GM23338 (cell line): ENCODE data around the gene KCNJ10. TPM values are rescaled to one million over a fixed set of nuclear protein-coding genes. Genes with fewer than 3 reads are reported as not detected.

Source experiments
- ATAC-seq: fragments of 200-7000 bp; cut with Tn5 transposase; 3 replicates; pipeline ENCODE4 v1.9.1; 2020
- DNase-seq: peaks from one replicate; pipeline ENCODE4 v3.0.0-alpha.2; 2015; ENCODE audit warnings: low spot score
- H2AFZ ChIP-seq: fragments of 200-600 bp; sonication (generic); 2 replicates; pipeline ENCODE4 v1.8.0; 2016; ENCODE audit warnings: antibody characterized with exemption, mild to moderate bottlenecking, moderate library complexity
- H3F3A ChIP-seq: fragments of 200-600 bp; sonication (generic); replicated peaks from 2 replicates; pipeline ENCODE4 v1.8.0; 2017; ENCODE audit warnings: antibody characterized with exemption, mixed run types, low read depth
- H3K27ac ChIP-seq: fragments of 200-600 bp; sonication (generic); 2 replicates; pipeline ENCODE4 v1.6.1; 2016; ENCODE audit warnings: low read depth
- H3K27me3 ChIP-seq: fragments of 200-600 bp; sonication (generic); 2 replicates; pipeline ENCODE4 v1.8.0; 2016; ENCODE audit warnings: mild to moderate bottlenecking, mixed run types, moderate library complexity; ENCODE audit not compliant: insufficient read depth
- H3K36me3 ChIP-seq: fragments of 200-600 bp; sonication (generic); 2 replicates; pipeline ENCODE4 v1.8.0; 2016; ENCODE audit warnings: mild to moderate bottlenecking; ENCODE audit not compliant: insufficient read depth
- H3K4me1 ChIP-seq: fragments of 200-600 bp; sonication (generic); 2 replicates; pipeline ENCODE4 v1.8.0; 2016; ENCODE audit warnings: mild to moderate bottlenecking, moderate library complexity; ENCODE audit not compliant: insufficient read depth
- H3K4me2 ChIP-seq: fragments of 200-600 bp; sonication (generic); 2 replicates; pipeline ENCODE4 v1.7.1; 2017; ENCODE audit warnings: mixed run types
- H3K4me3 ChIP-seq: fragments of 200-600 bp; sonication (generic); 2 replicates; pipeline ENCODE4 v1.6.1; 2016; ENCODE audit warnings: mixed run types
- H3K79me2 ChIP-seq: fragments of 200-600 bp; sonication (generic); replicated peaks from 2 replicates; pipeline ENCODE4 v1.8.0; 2017; ENCODE audit warnings: mild to moderate bottlenecking; ENCODE audit not compliant: insufficient read depth
- H3K9me2 ChIP-seq: fragments of 200-600 bp; sonication (generic); 2 replicates; pipeline ENCODE4 v1.8.0; 2017; ENCODE audit not compliant: insufficient read depth
- H4K20me1 ChIP-seq: fragments of 200-600 bp; sonication (generic); replicated peaks from 2 replicates; pipeline ENCODE4 v1.8.0; 2017; ENCODE audit warnings: mild to moderate bottlenecking; ENCODE audit not compliant: insufficient read depth
- H3K27ac Mint-ChIP-seq: 2 replicates; pipeline ENCODE4 v1.8.0; 2020; ENCODE audit warnings: inconsistent platforms, mild to moderate bottlenecking, moderate library complexity, mixed read lengths
- H3K27me3 Mint-ChIP-seq: 3 replicates; pipeline ENCODE4 v1.8.0; 2022; ENCODE audit warnings: low read depth, mild to moderate bottlenecking, moderate library complexity, mixed read lengths, inconsistent platforms; ENCODE audit not compliant: insufficient read depth, poor library complexity
- H3K36me3 Mint-ChIP-seq: 3 replicates; pipeline ENCODE4 v1.8.0; 2021; ENCODE audit warnings: low read depth, mild to moderate bottlenecking, inconsistent platforms, moderate library complexity, mixed read lengths
- H3K4me1 Mint-ChIP-seq: 3 replicates; pipeline ENCODE4 v1.8.0; 2020; ENCODE audit warnings: mild to moderate bottlenecking, inconsistent platforms, mixed read lengths
- H3K4me3 Mint-ChIP-seq: 3 replicates; pipeline ENCODE4 v1.8.0; 2021; ENCODE audit warnings: moderate library complexity, mild to moderate bottlenecking, inconsistent platforms, mixed read lengths
- H3K9me3 Mint-ChIP-seq: 3 replicates; pipeline ENCODE4 v1.8.0; 2020; ENCODE audit warnings: moderate library complexity, mild to moderate bottlenecking, inconsistent platforms, mixed read lengths
- CREB1 ChIP-seq: fragments of 250-450 bp; sonication (Bioruptor Pico); IDR thresholded peaks from 2 replicates; pipeline ENCODE4 v1.5.0; 2020; ENCODE audit warnings: low read depth, mild to moderate bottlenecking, moderate library complexity
- EZH2 ChIP-seq: fragments of 200-600 bp; sonication (generic); IDR thresholded peaks from one replicate; pipeline ENCODE4 v1.8.0; 2017; ENCODE audit warnings: antibody characterized with exemption, mild to moderate bottlenecking, low read depth; ENCODE audit not compliant: unreplicated experiment
- EZH2phosphoT487 ChIP-seq: fragments of 200-600 bp; sonication (generic); IDR thresholded peaks from one replicate; pipeline ENCODE4 v1.8.1; 2018; ENCODE audit warnings: antibody characterized with exemption; ENCODE audit not compliant: unreplicated experiment
- JUNB ChIP-seq: IDR thresholded peaks from one replicate; pipeline ENCODE4 v1.6.1; 2016; ENCODE audit warnings: antibody characterized with exemption; ENCODE audit not compliant: unreplicated experiment
- NANOG ChIP-seq: IDR thresholded peaks from 2 replicates; pipeline ENCODE4 v1.6.1; 2016; ENCODE audit warnings: antibody characterized with exemption, borderline replicate concordance
- POLR2AphosphoS5 ChIP-seq: IDR thresholded peaks from 2 replicates; pipeline ENCODE4 v1.6.1; 2016; ENCODE audit warnings: antibody characterized with exemption, low read depth
- STAT1 ChIP-seq: IDR thresholded peaks from one replicate; pipeline ENCODE4 v1.6.1; 2016; ENCODE audit warnings: antibody characterized with exemption; ENCODE audit not compliant: unreplicated experiment
- ZNF114 ChIP-seq: fragments of 250-450 bp; sonication (Bioruptor Pico); IDR thresholded peaks from 2 replicates; pipeline ENCODE4 v1.5.0; 2020; ENCODE audit warnings: mild to moderate bottlenecking, moderate library complexity
- ZNF331 ChIP-seq: fragments of 250-450 bp; sonication (Bioruptor Pico); IDR thresholded peaks from 2 replicates; pipeline ENCODE4 v1.5.0; 2020; ENCODE audit warnings: low read depth, mild to moderate bottlenecking, moderate library complexity
- polyA plus RNA-seq: library from polyadenylated mRNA; unstranded; fragments of >200 nt; fragmentation: Nextera tagmentation; extraction: Ambion mirVana; gene quantifications from 2 replicates; pipeline ENCODE4 v1.2.1, GENCODE V29; 2016
- total RNA-seq: library from RNA; depleted of rRNA; stranded (reverse); fragments of >200 nt; shearing (Covaris generic); gene quantifications from 2 replicates; pipeline ENCODE4 v1.2.3, GENCODE V29; 2014
- TF ChIP-seq, protein P1 (sequence below): IDR thresholded peaks from one replicate; pipeline ENCODE4 v1.6.1; 2018; ENCODE audit warnings: antibody characterized with exemption; ENCODE audit not compliant: unreplicated experiment
- TF ChIP-seq, protein P2 (sequence below), 2 experiments: fragments of 200-600 bp in 1 of 2; sonication (generic) in 1 of 2; conservative IDR thresholded peaks; 2 replicates each; pipeline versions ENCODE4 v1.5.1 to v1.6.1; 2016 to 2017; ENCODE audit warnings: antibody characterized with exemption in 2 of 2, low read depth in 2 of 2, mild to moderate bottlenecking in 2 of 2, moderate library complexity in 1 of 2
- TF ChIP-seq, protein P3 (sequence below): fragments of 250-450 bp; sonication (Bioruptor Pico); IDR thresholded peaks from 2 replicates; pipeline ENCODE4 v1.5.0; 2020; ENCODE audit warnings: mild to moderate bottlenecking, moderate library complexity
- TF ChIP-seq, protein P4 (sequence below): IDR thresholded peaks from 2 replicates; pipeline ENCODE4 v1.6.1; 2016; ENCODE audit warnings: antibody characterized with exemption

Gene KCNJ10
- total and polyA plus RNA-seq, 2 experiments from 2014 or later, result 1.4 to 2.8 TPM

DNA sequence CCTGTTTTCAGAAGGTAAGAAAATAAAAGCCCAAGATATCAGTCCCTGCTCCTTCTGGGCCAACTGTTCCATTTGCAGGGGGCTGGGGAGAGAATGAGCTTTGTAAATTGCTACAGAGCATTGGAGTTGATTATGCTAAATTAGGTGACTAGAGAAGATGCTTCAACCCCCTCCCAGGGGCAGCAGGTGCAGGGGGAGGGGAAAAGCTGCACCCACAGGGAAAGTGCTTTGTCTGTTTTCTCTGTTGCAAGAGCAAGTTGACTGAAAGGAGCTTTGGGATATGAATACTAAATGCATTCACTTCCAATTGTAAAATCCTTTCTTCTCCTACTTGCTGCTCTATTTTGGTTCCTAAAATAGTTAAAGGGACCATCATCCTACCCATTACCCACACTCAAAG lies 21.6 kb downstream of the KCNJ10 start:
- Mint-ChIP-seq H3K27me3 (peaks cover 13% of the 10 kb centered on the region), H3K27ac (peak overlapping the region; percentile 33), H3K36me3 (no peaks in the 10 kb centered on the region), H3K4me1 (peaks cover 29% of the 10 kb centered on the region), H3K4me3 (peak overlapping the region; percentile 11; the same call in 1 of the 3 replicates), H3K9me3 (no peaks in the 10 kb centered on the region)
- TF ChIP-seq JUNB (no peak), EZH2 (no peak), NANOG (no peak), POLR2AphosphoS5 (no peak), EZH2phosphoT487 (no peak), CREB1 (no peak), ZNF331 (CRISPR knock-in tag) (no peak), STAT1 (no peak), ZNF114 (no peak)
- TF ChIP-seq, protein P1, sequence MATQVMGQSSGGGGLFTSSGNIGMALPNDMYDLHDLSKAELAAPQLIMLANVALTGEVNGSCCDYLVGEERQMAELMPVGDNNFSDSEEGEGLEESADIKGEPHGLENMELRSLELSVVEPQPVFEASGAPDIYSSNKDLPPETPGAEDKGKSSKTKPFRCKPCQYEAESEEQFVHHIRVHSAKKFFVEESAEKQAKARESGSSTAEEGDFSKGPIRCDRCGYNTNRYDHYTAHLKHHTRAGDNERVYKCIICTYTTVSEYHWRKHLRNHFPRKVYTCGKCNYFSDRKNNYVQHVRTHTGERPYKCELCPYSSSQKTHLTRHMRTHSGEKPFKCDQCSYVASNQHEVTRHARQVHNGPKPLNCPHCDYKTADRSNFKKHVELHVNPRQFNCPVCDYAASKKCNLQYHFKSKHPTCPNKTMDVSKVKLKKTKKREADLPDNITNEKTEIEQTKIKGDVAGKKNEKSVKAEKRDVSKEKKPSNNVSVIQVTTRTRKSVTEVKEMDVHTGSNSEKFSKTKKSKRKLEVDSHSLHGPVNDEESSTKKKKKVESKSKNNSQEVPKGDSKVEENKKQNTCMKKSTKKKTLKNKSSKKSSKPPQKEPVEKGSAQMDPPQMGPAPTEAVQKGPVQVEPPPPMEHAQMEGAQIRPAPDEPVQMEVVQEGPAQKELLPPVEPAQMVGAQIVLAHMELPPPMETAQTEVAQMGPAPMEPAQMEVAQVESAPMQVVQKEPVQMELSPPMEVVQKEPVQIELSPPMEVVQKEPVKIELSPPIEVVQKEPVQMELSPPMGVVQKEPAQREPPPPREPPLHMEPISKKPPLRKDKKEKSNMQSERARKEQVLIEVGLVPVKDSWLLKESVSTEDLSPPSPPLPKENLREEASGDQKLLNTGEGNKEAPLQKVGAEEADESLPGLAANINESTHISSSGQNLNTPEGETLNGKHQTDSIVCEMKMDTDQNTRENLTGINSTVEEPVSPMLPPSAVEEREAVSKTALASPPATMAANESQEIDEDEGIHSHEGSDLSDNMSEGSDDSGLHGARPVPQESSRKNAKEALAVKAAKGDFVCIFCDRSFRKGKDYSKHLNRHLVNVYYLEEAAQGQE, result no peak
- TF ChIP-seq, protein P2, sequence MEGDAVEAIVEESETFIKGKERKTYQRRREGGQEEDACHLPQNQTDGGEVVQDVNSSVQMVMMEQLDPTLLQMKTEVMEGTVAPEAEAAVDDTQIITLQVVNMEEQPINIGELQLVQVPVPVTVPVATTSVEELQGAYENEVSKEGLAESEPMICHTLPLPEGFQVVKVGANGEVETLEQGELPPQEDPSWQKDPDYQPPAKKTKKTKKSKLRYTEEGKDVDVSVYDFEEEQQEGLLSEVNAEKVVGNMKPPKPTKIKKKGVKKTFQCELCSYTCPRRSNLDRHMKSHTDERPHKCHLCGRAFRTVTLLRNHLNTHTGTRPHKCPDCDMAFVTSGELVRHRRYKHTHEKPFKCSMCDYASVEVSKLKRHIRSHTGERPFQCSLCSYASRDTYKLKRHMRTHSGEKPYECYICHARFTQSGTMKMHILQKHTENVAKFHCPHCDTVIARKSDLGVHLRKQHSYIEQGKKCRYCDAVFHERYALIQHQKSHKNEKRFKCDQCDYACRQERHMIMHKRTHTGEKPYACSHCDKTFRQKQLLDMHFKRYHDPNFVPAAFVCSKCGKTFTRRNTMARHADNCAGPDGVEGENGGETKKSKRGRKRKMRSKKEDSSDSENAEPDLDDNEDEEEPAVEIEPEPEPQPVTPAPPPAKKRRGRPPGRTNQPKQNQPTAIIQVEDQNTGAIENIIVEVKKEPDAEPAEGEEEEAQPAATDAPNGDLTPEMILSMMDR (conservative IDR thresholded peaks at IDR 0.05; ENCODE audit: low read depth in 2 of 2), result no peak
- TF ChIP-seq, protein P3, sequence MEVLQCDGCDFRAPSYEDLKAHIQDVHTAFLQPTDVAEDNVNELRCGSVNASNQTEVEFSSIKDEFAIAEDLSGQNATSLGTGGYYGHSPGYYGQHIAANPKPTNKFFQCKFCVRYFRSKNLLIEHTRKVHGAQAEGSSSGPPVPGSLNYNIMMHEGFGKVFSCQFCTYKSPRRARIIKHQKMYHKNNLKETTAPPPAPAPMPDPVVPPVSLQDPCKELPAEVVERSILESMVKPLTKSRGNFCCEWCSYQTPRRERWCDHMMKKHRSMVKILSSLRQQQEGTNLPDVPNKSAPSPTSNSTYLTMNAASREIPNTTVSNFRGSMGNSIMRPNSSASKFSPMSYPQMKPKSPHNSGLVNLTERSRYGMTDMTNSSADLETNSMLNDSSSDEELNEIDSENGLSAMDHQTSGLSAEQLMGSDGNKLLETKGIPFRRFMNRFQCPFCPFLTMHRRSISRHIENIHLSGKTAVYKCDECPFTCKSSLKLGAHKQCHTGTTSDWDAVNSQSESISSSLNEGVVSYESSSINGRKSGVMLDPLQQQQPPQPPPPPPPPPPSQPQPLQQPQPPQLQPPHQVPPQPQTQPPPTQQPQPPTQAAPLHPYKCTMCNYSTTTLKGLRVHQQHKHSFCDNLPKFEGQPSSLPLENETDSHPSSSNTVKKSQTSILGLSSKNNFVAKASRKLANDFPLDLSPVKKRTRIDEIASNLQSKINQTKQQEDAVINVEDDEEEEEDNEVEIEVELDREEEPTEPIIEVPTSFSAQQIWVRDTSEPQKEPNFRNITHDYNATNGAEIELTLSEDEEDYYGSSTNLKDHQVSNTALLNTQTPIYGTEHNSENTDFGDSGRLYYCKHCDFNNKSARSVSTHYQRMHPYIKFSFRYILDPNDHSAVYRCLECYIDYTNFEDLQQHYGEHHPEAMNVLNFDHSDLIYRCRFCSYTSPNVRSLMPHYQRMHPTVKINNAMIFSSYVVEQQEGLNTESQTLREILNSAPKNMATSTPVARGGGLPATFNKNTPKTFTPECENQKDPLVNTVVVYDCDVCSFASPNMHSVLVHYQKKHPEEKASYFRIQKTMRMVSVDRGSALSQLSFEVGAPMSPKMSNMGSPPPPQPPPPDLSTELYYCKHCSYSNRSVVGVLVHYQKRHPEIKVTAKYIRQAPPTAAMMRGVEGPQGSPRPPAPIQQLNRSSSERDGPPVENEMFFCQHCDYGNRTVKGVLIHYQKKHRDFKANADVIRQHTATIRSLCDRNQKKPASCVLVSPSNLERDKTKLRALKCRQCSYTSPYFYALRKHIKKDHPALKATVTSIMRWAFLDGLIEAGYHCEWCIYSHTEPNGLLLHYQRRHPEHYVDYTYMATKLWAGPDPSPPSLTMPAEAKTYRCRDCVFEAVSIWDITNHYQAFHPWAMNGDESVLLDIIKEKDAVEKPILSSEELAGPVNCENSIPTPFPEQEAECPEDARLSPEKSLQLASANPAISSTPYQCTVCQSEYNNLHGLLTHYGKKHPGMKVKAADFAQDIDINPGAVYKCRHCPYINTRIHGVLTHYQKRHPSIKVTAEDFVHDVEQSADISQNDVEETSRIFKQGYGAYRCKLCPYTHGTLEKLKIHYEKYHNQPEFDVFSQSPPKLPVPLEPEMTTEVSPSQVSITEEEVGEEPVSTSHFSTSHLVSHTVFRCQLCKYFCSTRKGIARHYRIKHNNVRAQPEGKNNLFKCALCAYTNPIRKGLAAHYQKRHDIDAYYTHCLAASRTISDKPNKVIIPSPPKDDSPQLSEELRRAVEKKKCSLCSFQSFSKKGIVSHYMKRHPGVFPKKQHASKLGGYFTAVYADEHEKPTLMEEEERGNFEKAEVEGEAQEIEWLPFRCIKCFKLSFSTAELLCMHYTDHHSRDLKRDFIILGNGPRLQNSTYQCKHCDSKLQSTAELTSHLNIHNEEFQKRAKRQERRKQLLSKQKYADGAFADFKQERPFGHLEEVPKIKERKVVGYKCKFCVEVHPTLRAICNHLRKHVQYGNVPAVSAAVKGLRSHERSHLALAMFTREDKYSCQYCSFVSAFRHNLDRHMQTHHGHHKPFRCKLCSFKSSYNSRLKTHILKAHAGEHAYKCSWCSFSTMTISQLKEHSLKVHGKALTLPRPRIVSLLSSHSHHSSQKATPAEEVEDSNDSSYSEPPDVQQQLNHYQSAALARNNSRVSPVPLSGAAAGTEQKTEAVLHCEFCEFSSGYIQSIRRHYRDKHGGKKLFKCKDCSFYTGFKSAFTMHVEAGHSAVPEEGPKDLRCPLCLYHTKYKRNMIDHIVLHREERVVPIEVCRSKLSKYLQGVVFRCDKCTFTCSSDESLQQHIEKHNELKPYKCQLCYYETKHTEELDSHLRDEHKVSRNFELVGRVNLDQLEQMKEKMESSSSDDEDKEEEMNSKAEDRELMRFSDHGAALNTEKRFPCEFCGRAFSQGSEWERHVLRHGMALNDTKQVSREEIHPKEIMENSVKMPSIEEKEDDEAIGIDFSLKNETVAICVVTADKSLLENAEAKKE, result no peak
- TF ChIP-seq, protein P4, sequence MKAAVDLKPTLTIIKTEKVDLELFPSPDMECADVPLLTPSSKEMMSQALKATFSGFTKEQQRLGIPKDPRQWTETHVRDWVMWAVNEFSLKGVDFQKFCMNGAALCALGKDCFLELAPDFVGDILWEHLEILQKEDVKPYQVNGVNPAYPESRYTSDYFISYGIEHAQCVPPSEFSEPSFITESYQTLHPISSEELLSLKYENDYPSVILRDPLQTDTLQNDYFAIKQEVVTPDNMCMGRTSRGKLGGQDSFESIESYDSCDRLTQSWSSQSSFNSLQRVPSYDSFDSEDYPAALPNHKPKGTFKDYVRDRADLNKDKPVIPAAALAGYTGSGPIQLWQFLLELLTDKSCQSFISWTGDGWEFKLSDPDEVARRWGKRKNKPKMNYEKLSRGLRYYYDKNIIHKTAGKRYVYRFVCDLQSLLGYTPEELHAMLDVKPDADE, result no peak
- ATAC-seq, result no peak; the same call in 2 of the 3 replicates
- H3K4me2 ChIP-seq, result peak overlapping the region; percentile 65
- H3F3A ChIP-seq, result 0 out of 2 replicates have a peak, but pooled peaks cover 6% of the 10 kb centered on the region
- peak; percentile 22 for DNase-seq
- no peak overlapping the region for H2AFZ ChIP-seq
- no peaks in the 10 kb centered on the region for H3K79me2 ChIP-seq
- H3K36me3 ChIP-seq, result no peaks in the 10 kb centered on the region
- H3K4me3 ChIP-seq, result no peak overlapping the region
- H3K4me1 ChIP-seq, result peaks cover 29% of the 10 kb centered on the region
- peaks cover 8% of the 10 kb centered on the region; the same call in 1 of the 2 replicates for H3K27me3 ChIP-seq
- no peak overlapping the region for H3K27ac ChIP-seq
- no peaks in the 10 kb centered on the region; the same call in 1 of the 2 replicates for H3K9me2 ChIP-seq
- no peaks in the 10 kb centered on the region for H4K20me1 ChIP-seq
